GM12878 (cell line): ENCODE measurements around the gene IL20RB. TPM values are rescaled to one million over a fixed set of nuclear protein-coding genes. Genes with fewer than 3 reads are reported as not detected.
"Not testable (repeated sequence)": the region's sequence is repeated elsewhere in the genome, so short reads cannot be mapped to it uniquely, and the experiment has no call there.

Source experiments
- ATAC-seq: fragments of 200-7000 bp; cut with Tn5 transposase; 3 replicates; pipeline ENCODE4 v1.9.1; 2020; ENCODE audit warnings: mild to moderate bottlenecking, moderate library complexity
- BruUV-seq: library from RNA; stranded (reverse); fragments of 400-500 nt; replicated peaks from 2 replicates; lab custom pipeline; 2021; lab: Mats Ljungman, UMichigan
- CTCF ChIA-PET: fragments of 300-600 bp; sonication (Branson Sonifier 250); formaldehyde crosslinking; extraction: SDS; loops from one replicate; lab custom pipeline; 2021; ENCODE audit warnings: inconsistent platforms; lab: Yijun Ruan, JAX
- POLR2A ChIA-PET: fragments of 350-600 bp; formaldehyde crosslinking; extraction: SDS; loops from one replicate; lab custom pipeline; 2021; ENCODE audit warnings: inconsistent platforms; lab: Charles Lee
- RAD21 ChIA-PET: fragments of 300-600 bp; sonication (Branson Sonifier 250); formaldehyde crosslinking; loops from one replicate; lab custom pipeline; 2023; ENCODE audit warnings: antibody characterized with exemption; ENCODE audit not compliant: unreplicated experiment; lab: Charles Lee
- SMC1A ChIA-PET: fragments of 300-600 bp; sonication (Branson Sonifier 250); formaldehyde crosslinking; loops from one replicate; lab custom pipeline; 2023; ENCODE audit not compliant: unreplicated experiment, uncharacterized antibody; lab: Charles Lee
- DNase-seq: peaks from one replicate; pipeline ENCODE4 v3.0.0-alpha.2; 2011; ENCODE audit warnings: low read depth, low spot score
- FAIRE-seq: peaks from 3 replicates; lab custom pipeline; 2011; peaks lifted over from hg19 to GRCh38; lab: Jason Lieb, UNC
- H2AFZ ChIP-seq: 2 replicates; pipeline ENCODE4 v1.6.0; 2011; ENCODE audit warnings: low read depth, low read length, control low read depth; ENCODE audit not compliant: control insufficient read depth
- H3K27ac ChIP-seq: 2 replicates; pipeline ENCODE4 v1.5.1; 2011; ENCODE audit warnings: control low read depth; ENCODE audit not compliant: control insufficient read depth, insufficient read depth
- H3K27me3 ChIP-seq, 2 experiments: replicated peaks in 1 of 2; 2 replicates each; pipeline versions ENCODE4 v1.6.0 to v1.6.1; 2011; ENCODE audit warnings: low read length in 1 of 2; ENCODE audit not compliant: control insufficient read depth in 2 of 2, insufficient read depth in 2 of 2
- H3K36me3 ChIP-seq, 2 experiments: 2 replicates each; pipeline ENCODE4 v1.5.1; 2011; ENCODE audit warnings: low read length in 1 of 2; ENCODE audit not compliant: control insufficient read depth in 2 of 2, insufficient read depth in 2 of 2
- H3K4me1 ChIP-seq: 2 replicates; pipeline ENCODE4 v1.6.1; 2011; ENCODE audit warnings: mild to moderate bottlenecking, low read length, moderate library complexity, mixed read lengths; ENCODE audit not compliant: control insufficient read depth, insufficient read depth
- H3K4me2 ChIP-seq: 2 replicates; pipeline ENCODE4 v1.6.0; 2011; ENCODE audit warnings: control low read depth; ENCODE audit not compliant: control insufficient read depth, insufficient read depth
- H3K4me3 ChIP-seq: fragments of 200-600 bp; sonication (generic); 2 replicates; pipeline ENCODE4 v1.5.1; 2016
- H3K79me2 ChIP-seq: 2 replicates; pipeline ENCODE4 v1.6.0; 2011; ENCODE audit warnings: low read length; ENCODE audit not compliant: control insufficient read depth, insufficient read depth
- H3K9ac ChIP-seq: 2 replicates; pipeline ENCODE4 v1.8.0; 2011; ENCODE audit warnings: low read length, control low read depth, mixed read lengths; ENCODE audit not compliant: control insufficient read depth, insufficient read depth
- H3K9me3 ChIP-seq: replicated peaks from 3 replicates; pipeline ENCODE4 v1.5.1; 2011; ENCODE audit warnings: mild to moderate bottlenecking, low read length; ENCODE audit not compliant: control insufficient read depth, insufficient read depth
- H4K20me1 ChIP-seq: 2 replicates; pipeline ENCODE4 v1.6.0; 2011; ENCODE audit not compliant: control insufficient read depth, insufficient read depth
- ATF2 ChIP-seq: IDR thresholded peaks from 2 replicates; pipeline ENCODE4 v1.6.1; 2012; ENCODE audit warnings: low read length, inconsistent platforms
- CBFB ChIP-seq: IDR thresholded peaks from 2 replicates; pipeline ENCODE4 v1.6.1; 2016; ENCODE audit warnings: antibody characterized with exemption, low read depth
- WGBS: methylation state at CpG from one replicate; pipeline ENCODE4 v1.1.6; 2016; ENCODE audit warnings: low lambda C conversion rate; ENCODE audit not compliant: insufficient replicate concordance, insufficient coverage; ENCODE audit errors: missing lambda C conversion rate; 5-methylcytosine and 5-hydroxymethylcytosine counted together
- in situ Hi-C: fragments of 300-500 bp; cut with MboI; formaldehyde crosslinking; loops from 9 replicates; pipeline ENCODE4 v1.14.3; 2018; ENCODE audit warnings: mixed read lengths
- intact Hi-C: fragments of 100-400 bp; cut with micrococcal nuclease; formaldehyde crosslinking; loops from one replicate; pipeline ENCODE4 v1.14.2; 2022; ENCODE audit not compliant: unreplicated experiment
- polyA plus RNA-seq, 11 experiments: library from polyadenylated mRNA; depleted of rRNA in 4 of 11; unstranded in 6 of 11; stranded (reverse) in 5 of 11; fragments of >200 nt; fragmentation: Nextera tagmentation in 4 of 11; fragmentation: Illumina TruSeq in 1 of 11; extraction: Ambion mirVana in 4 of 11; extraction: Trizol in 1 of 11; gene quantifications; 1 replicate in 1 of 11; 2 replicates in 10 of 11; pipeline versions ENCODE4 v1.2.1 to v1.2.3, GENCODE V29; 2011 to 2016; ENCODE audit warnings: inconsistent platforms in 2 of 11, missing spikeins in 2 of 11, low read depth in 1 of 11
- total RNA-seq, 4 experiments: library from RNA; depleted of rRNA in 3 of 4; stranded (reverse); fragments of >200 nt in 3 of 4; fragmentation: Illumina TruSeq in 1 of 4; extraction: Trizol in 1 of 4; gene quantifications; 2 replicates each; pipeline versions ENCODE4 v1.2.1 to v1.2.3, GENCODE V29; 2013 to 2021

Gene IL20RB
- total and polyA plus RNA-seq, 10 of the 15 experiments (the other 5 are each of a cell fraction or from before 2014, with no cell fraction given), result 0.21 to 1.1 (median 0.54) TPM

- Histone ChIP-seq H3K9ac (no peak overlapping the region), H3K4me3 (no peak overlapping the region), H3K27ac (no peak overlapping the region), H3K9me3 (no peaks in the 10 kb centered on the region), H2AFZ (no peak overlapping the region), H3K79me2 (no peaks in the 10 kb centered on the region), H3K4me1 (no peaks in the 10 kb centered on the region), H4K20me1 (no peaks in the 10 kb centered on the region), H3K36me3 (no peaks in the 10 kb centered on the region), H3K4me2 (no peak overlapping the region), H3K27me3 (no peaks in the 10 kb centered on the region)
- no peak for DNase-seq
- ChIA-PET CTCF (interaction anchor here (1.0 kb wide), 1 partner anchor 12 kb away, joined by 3 read pairs; no protein-coding TSS in a partner anchor), RAD21 (no interaction called here), SMC1A (interaction anchor here (0.7 to 2.3 kb wide), 5 partner anchors 10 to 131 kb away, joined by 3 to 8 read pairs (median 3); no protein-coding TSS in a partner anchor), POLR2A (no interaction called here)
- WGBS, result 96% methylated on average over 1 of the region's 1 CpG
- intact Hi-C loops, result no loop called here
- no TSS peak for BruUV-seq
- no peak for FAIRE-seq
- in situ Hi-C loops, result no loop called here
- no peak for ATAC-seq
- no peak for TF ChIP-seq ATF2
- TF ChIP-seq CBFB, result no peak
Measured at GRCh38 chr3:136962927-136963326, 5.1 kb downstream of the IL20RB start.

GRCh38 chr3:136969539-136969938 is 11.8 kb downstream of the IL20RB start:
- CTCF ChIA-PET, in situ Hi-C loops, H3K27me3 ChIP-seq, H3K4me3 ChIP-seq, ATAC-seq, H4K20me1 ChIP-seq, BruUV-seq, SMC1A ChIA-PET, H3K27ac ChIP-seq, H3K4me1 ChIP-seq, RAD21 ChIA-PET, intact Hi-C loops, DNase-seq, H3K4me2 ChIP-seq, H3K79me2 ChIP-seq, H3K36me3 ChIP-seq, H2AFZ ChIP-seq, FAIRE-seq, H3K9ac ChIP-seq, POLR2A ChIA-PET, H3K9me3 ChIP-seq: not testable (repeated sequence)
- WGBS, result 89% methylated on average over 6 of the region's 14 CpGs
